Effector memory CD4-positive, alpha-beta T cell (primary cell): ENCODE results near the gene NPAS3.

Experiments
- DNase-seq, 3 donors: peaks; one replicate each; pipeline ENCODE4 v3.0.0-alpha.2; 2020
- H3K27ac ChIP-seq: 2 replicates; pipeline ENCODE4 v1.7.0; 2013; ENCODE audit warnings: mild to moderate bottlenecking, low read length, moderate library complexity; ENCODE audit not compliant: insufficient read depth, poor library complexity, severe bottlenecking
- H3K27me3 ChIP-seq: replicated peaks from 2 replicates; pipeline ENCODE4 v1.7.0; 2013; ENCODE audit warnings: mild to moderate bottlenecking, low read length; ENCODE audit not compliant: insufficient read depth, control insufficient read depth, poor library complexity, severe bottlenecking
- H3K36me3 ChIP-seq: 2 replicates; pipeline ENCODE4 v1.7.0; 2013; ENCODE audit warnings: mild to moderate bottlenecking, low read length, moderate library complexity; ENCODE audit not compliant: control insufficient read depth, insufficient read depth
- H3K4me1 ChIP-seq: 2 replicates; pipeline ENCODE4 v1.7.0; 2013; ENCODE audit warnings: low read length, mild to moderate bottlenecking; ENCODE audit not compliant: control insufficient read depth, insufficient read depth, poor library complexity, severe bottlenecking
- H3K4me3 ChIP-seq: 2 replicates; pipeline ENCODE4 v1.7.0; 2013; ENCODE audit warnings: low read length, low read depth, mild to moderate bottlenecking; ENCODE audit not compliant: insufficient read depth, poor library complexity, severe bottlenecking
- H3K9me3 ChIP-seq: 2 replicates; pipeline ENCODE4 v1.7.0; 2013; ENCODE audit warnings: mild to moderate bottlenecking, low read length, moderate library complexity; ENCODE audit not compliant: control insufficient read depth

The NPAS3 gene

DNA sequence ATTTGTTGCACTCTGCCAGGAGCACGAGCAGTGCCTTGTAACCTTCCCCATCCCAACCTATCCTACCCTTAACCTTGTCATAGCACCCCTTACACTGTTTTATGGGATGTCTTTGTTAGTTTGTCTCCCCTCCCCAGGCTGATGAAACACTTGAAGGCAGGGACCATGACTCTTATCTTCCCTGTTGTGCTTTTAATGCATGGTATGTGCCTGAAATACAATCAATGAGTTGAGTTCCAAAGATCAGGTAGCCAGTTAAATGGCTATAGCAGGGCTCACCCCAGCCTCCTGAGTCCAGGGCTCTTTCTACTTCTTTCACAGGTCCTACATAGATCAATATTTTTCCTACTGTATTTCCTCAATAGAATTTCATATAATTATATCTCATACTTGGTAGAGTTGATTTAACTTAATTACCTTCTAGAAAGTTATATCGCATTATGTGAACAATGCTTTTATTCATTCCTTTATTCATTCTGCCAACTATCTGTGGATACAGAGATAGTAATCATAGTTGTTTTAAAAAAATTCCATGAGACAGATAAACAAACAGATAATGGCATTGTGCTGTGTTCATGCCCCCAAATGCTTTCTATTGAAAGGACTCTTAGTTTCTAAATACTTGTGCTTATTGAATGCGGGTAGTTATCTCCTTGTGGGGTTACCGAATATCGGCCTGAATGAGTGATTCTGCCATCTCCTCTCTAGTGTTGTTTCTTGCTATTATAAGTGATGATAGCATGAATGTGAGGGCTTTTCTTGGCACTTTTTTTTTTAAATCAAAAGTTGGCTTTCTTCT lies 347.4 kb downstream of the NPAS3 start:
- Histone ChIP-seq H3K27ac (no peak overlapping the region), H3K4me1 (no peaks in the 10 kb centered on the region), H3K36me3 (no peaks in the 10 kb centered on the region), H3K9me3 (no peaks in the 10 kb centered on the region), H3K4me3 (no peak overlapping the region), H3K27me3 (no peaks in the 10 kb centered on the region)
- no peak for DNase-seq

GRCh38 chr14:33287189-33287588 lies 348.5 kb downstream of the NPAS3 start:
- Histone ChIP-seq H3K4me1 (no peaks in the 10 kb centered on the region), H3K9me3 (no peaks in the 10 kb centered on the region), H3K27me3 (no peaks in the 10 kb centered on the region), H3K36me3 (no peaks in the 10 kb centered on the region), H3K4me3 (no peak overlapping the region), H3K27ac (no peak overlapping the region)
- no peak for DNase-seq

DNA sequence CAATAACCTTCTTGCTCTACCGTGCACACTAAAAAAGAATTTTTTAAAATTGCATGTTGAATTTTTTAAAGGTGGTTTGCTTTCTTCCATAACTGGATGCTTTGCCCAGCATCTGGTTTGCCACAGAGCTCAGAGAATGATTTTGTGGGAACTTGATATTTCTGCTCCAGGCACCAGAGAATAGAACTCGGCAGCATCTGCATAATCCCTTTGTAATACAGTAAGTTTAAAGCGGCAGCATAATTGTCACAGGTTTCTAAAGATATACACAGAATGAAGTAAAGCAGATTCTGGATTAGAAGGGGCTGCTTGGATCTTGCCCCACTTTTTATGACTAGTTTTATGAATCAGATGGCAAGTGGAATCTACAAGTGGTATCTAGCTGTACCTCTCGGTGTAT lies 352.0 kb downstream of the NPAS3 start:
- H3K4me3 ChIP-seq, result no peak overlapping the region
- H3K27me3 ChIP-seq, result no peaks in the 10 kb centered on the region
- no peaks in the 10 kb centered on the region for H3K9me3 ChIP-seq
- H3K4me1 ChIP-seq, result no peaks in the 10 kb centered on the region
- no peaks in the 10 kb centered on the region for H3K36me3 ChIP-seq
- no peak for DNase-seq
- no peak overlapping the region for H3K27ac ChIP-seq

- H3K4me1 ChIP-seq, result no peaks in the 10 kb centered on the region
- DNase-seq, result no peak
- H3K9me3 ChIP-seq, result no peaks in the 10 kb centered on the region
- H3K27me3 ChIP-seq, result no peaks in the 10 kb centered on the region
- H3K4me3 ChIP-seq, result no peak overlapping the region
- no peak overlapping the region for H3K27ac ChIP-seq
- H3K36me3 ChIP-seq, result no peaks in the 10 kb centered on the region
Measured at GRCh38 chr14:33291529-33292104, 352.9 kb downstream of the NPAS3 start.

GRCh38 chr14:33294419-33294818 lies 355.7 kb downstream of the NPAS3 start:
- Histone ChIP-seq H3K4me3 (no peak overlapping the region), H3K4me1 (no peaks in the 10 kb centered on the region), H3K9me3 (no peaks in the 10 kb centered on the region), H3K27ac (no peak overlapping the region), H3K36me3 (no peaks in the 10 kb centered on the region), H3K27me3 (no peaks in the 10 kb centered on the region)
- DNase-seq, result no peak

GRCh38 chr14:33297565-33297964 lies 358.9 kb downstream of the NPAS3 start:
- Histone ChIP-seq H3K4me3 (no peak overlapping the region), H3K4me1 (no peaks in the 10 kb centered on the region), H3K27me3 (no peaks in the 10 kb centered on the region), H3K27ac (no peak overlapping the region), H3K9me3 (no peaks in the 10 kb centered on the region), H3K36me3 (no peaks in the 10 kb centered on the region)
- no peak for DNase-seq

GRCh38 chr14:33307691-33308251 lies 369.1 kb downstream of the NPAS3 start:
- Histone ChIP-seq H3K4me3 (no peak overlapping the region), H3K27me3 (no peaks in the 10 kb centered on the region), H3K36me3 (no peaks in the 10 kb centered on the region), H3K9me3 (no peaks in the 10 kb centered on the region), H3K27ac (no peak overlapping the region), H3K4me1 (no peaks in the 10 kb centered on the region)
- DNase-seq, result no peak

DNA sequence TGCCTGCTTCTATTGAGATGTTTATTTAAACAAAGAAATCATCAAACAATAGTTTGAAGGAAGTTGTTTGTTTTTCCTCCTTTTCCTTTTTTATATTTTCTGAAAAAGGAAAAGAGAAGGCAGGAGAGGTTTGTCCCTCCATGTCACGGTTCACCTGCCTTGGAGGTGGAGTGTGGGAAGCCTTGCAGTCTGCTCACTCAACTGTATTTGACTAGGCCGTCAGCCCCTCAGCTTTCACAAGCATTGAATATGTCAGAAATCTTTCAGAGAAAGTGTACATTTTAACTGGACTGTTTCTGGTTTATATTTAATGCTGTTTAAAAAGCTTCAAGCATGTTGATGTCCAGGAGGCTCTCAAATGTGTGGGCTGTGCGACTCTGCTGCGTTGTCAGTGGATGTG lies 370.4 kb downstream of the NPAS3 start:
- Histone ChIP-seq H3K4me3 (no peak overlapping the region), H3K4me1 (no peaks in the 10 kb centered on the region), H3K36me3 (no peaks in the 10 kb centered on the region), H3K27ac (no peak overlapping the region), H3K9me3 (no peaks in the 10 kb centered on the region), H3K27me3 (no peaks in the 10 kb centered on the region)
- DNase-seq, result no peak

GRCh38 chr14:33315217-33315616 lies 376.5 kb downstream of the NPAS3 start:
- no peak for DNase-seq
- no peak overlapping the region for H3K4me3 ChIP-seq
- no peak overlapping the region for H3K27ac ChIP-seq
- H3K36me3 ChIP-seq, result no peaks in the 10 kb centered on the region
- H3K9me3 ChIP-seq, result no peaks in the 10 kb centered on the region
- no peaks in the 10 kb centered on the region for H3K4me1 ChIP-seq
- no peaks in the 10 kb centered on the region for H3K27me3 ChIP-seq

- no peaks in the 10 kb centered on the region for H3K36me3 ChIP-seq
- H3K27me3 ChIP-seq, result no peaks in the 10 kb centered on the region
- H3K4me3 ChIP-seq, result no peak overlapping the region
- H3K27ac ChIP-seq, result no peak overlapping the region
- H3K4me1 ChIP-seq, result no peaks in the 10 kb centered on the region
- no peaks in the 10 kb centered on the region for H3K9me3 ChIP-seq
- DNase-seq, result no peak
Measured at GRCh38 chr14:33315721-33316120, 377.0 kb downstream of the NPAS3 start.
